Inferior parietal cortex (tissue), 1 donor: ENCODE measurements around the gene EED.
"Not testable (repeated sequence)": the region's sequence is repeated elsewhere in the genome, so short reads cannot be mapped to it uniquely, and the experiment has no call there.

Source experiments
- DNase-seq: peaks from one replicate; pipeline ENCODE4 v3.0.0-alpha.2; 2016; ENCODE audit errors: extremely low spot score

Gene EED

DNA sequence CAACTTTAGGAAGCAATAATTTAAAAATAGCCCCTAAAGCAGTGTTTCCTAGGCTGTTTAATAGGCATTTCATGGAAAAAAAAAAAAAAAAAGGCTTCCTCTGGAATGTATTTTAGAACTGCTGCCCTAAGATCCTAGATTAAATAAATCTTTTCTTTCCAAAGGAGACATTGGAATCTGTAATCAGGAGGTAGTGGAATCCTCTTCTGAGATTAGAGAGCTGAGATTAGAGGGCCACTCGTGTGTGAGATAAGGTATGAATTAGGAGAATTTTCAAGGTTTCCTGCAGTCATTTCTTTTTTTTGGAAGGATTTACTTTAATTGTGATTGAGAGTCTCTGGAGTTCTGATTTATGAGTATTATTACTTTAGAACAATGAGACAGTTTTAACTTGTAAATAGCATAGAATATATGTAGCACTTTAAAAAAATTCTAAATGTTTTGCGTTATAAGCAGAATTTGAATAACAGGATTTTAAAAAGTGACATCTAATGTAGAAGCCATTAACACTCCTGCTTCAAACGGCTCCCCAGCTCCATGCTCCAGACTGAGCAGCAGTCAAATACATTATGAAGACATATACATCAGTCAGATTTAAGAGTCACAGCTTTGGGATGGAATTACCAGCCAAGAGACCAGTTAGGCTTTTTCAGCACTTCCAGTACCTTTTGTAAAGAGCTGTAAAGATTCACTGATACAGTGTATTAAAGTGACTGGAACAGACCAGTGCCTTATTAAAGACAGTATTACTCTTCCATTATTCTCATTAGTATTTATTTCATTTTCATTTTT lies 5.0 kb downstream of the EED start:
- no peak for DNase-seq

GRCh38 chr11:86251345-86251744 lies 6.8 kb downstream of the EED start:
- DNase-seq = no peak

GRCh38 chr11:86255896-86256295 lies 11.3 kb downstream of the EED start:
- DNase-seq = no peak

DNA sequence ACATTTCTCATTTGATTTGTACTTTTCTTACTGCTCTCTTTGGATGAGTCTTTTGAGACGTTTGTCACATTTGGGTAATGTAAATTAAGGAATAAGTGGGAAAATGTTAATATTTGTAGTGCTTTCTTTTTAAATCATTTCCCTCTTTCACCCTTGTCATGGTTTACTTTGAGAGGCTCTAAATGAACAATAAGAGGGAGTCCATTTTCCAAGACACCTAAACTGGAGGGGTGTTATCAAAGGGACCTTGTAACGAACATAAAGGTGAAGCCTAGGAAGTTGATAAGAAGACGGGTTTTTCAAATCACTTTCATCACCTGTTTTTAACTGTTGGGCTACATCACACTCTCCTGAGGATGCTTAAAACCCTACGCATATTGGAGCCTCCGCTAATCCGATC lies 12.1 kb downstream of the EED start:
- no peak for DNase-seq

GRCh38 chr11:86257446-86257845 lies 12.9 kb downstream of the EED start:
- no peak for DNase-seq

- no peak for DNase-seq
These were observed 15.2 kb downstream of the EED start for GRCh38 chr11:86259730-86260129.

DNA sequence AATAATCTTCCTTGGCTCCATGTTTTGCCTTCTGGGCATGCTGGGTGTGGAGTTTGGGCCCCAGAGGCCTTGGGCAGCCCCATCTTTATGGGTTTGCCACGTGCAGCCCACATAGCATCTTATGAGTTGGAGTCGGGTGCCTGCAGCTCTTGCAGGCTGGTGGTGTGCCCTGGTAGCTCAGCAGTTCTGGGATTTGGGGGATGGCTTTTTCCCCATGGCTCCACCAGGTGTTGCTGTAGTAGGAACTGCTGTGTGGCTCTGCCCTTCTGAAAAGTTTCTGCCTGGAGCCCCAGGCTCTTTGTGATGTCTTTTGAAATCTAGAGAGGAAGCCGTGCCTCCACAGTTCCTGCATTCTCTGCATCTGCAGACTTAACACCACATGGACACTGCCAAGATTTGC lies 16.8 kb downstream of the EED start:
- no peak for DNase-seq

GRCh38 chr11:86262387-86262786 lies 17.8 kb downstream of the EED start:
- DNase-seq = no peak

DNA sequence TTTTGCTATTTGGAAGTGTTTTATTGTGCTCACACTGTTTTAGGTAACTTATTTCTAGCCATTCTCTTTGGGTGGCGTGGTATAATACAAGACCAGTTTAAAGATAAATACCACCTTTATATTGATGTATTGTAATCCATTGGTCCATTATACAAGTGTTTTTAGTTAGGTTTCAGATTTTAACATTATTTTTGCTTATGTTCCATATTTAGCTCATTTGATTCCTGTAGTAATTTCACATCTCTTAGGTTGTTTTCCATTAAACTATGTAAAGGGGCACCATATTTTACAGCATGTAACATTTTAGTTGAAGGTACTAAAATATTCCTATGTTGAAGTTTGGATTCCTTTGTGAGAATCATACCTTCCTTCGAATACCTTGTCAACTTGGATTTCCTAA lies 20.1 kb downstream of the EED start:
- DNase-seq = no peak

DNA sequence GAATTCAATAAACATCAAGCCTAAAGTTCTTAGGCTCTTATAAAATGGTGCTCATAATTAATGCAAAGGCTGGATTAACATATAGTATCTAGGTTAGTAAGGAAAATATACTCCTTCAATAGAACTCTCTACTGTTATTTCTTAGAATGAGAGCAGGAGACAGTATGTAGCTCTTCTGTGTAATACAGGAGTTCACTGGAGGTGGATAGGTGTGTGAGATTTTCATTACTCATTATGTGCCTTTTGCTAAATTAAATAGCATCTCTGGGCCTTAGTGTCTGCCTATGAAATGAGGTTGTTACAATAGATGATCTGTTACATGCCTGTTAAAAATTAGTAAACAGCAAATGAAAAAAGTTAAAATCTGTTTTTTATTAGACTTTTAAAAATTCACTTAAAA lies 20.6 kb downstream of the EED start:
- no peak for DNase-seq

DNA sequence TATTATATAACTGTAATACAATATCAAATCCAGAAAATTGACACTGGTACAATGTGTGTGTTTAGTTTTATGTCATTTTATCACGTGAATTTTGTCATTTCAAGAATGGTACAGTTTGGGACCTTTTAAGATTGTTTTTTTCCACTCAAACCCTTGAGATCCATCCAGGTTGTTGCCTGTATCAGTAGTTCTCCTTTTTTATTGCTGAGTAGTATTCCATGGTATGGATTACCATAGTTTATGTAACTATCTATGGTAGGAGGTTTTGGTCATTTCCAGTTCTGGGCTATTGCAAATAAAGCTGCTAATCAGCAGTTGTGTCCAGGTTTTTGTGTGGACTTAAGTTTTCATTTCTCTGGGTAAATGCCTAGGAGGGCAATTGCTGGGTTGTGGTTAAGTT lies 25.1 kb downstream of the EED start:
- DNase-seq = no peak

DNA sequence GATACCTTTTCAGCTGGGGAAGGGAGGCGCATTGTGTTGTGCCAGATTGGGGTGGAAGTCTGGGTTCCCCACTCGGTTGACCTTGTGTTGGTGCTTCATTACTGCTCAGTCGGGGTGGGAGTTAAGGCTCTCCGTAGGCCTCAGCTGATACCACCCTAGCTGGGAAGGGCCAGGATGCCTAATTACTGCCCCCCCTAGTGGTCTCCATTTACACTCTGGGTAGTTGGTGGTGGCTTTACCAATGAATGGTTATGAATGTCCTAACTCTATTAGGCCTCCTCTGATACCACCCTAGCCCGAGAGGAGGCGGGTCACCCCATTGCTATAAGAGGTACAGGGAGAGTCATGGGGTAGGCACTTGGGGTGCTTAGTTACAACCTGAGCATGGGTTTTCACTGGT lies 29.9 kb downstream of the EED start:
- no peak for DNase-seq

DNA sequence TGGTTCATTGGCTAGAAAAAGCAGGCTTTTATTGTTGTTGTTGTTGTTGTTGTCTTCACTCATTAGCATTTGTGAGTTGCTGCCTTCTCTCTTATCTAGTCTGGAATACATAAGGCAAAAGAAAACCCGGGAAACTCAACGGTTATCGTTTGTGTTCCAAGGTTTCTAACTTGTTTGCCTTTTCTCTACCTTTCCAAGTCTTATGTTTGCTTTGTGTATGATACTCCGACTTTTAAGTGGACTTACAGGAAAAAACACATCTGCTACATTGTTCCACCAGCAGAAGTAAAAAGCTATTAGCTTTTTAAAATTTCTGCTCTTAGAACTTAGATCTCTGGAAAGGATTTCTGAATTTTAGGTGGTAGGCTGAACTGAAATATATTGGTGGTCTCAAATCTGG lies 30.4 kb downstream of the EED start:
- DNase-seq = no peak

GRCh38 chr11:86275493-86276370 lies 31.2 kb downstream of the EED start:
- DNase-seq = no peak

GRCh38 chr11:86277741-86278140 lies 33.2 kb downstream of the EED start:
- DNase-seq = no peak

DNA sequence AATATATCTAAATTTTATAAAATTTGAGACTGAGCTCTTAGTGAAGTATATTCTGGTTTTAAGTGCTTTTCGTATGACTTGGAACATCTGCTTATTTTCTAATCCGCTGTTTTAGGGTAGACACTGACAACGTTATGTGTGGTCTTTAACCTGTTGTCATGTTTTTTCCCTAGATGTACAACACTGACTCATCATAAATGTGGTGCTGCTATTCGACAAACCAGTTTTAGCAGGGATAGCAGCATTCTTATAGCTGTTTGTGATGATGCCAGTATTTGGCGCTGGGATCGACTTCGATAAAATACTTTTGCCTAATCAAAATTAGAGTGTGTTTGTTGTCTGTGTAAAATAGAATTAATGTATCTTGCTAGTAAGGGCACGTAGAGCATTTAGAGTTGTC lies 33.7 kb downstream of the EED start:
- DNase-seq = no peak

- no peak for DNase-seq
These were observed 35.2 kb downstream of the EED start for GRCh38 chr11:86279747-86280146.

DNA sequence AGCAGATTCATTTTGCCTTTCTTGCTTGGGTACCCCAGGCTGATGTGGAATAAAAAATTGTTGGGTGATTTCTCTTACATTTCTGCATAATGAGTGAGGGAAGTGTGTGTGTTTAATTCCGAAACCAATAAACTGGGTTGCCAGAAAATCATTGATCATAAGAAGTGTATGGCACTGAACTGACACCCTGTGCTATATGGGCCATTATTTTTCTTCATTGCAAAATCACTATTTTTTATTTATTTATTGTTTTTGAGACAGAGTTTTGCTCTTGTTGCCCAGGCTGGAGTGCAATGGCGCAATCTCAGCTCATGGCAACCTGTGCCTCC lies 42.9 kb downstream of the EED start:
- DNase-seq = no peak

GRCh38 chr11:86288776-86289507 lies 44.4 kb downstream of the EED start:
- DNase-seq = no peak

- DNase-seq = not testable (repeated sequence)
These were observed 45.1 kb downstream of the EED start for GRCh38 chr11:86289508-86290280.

DNA sequence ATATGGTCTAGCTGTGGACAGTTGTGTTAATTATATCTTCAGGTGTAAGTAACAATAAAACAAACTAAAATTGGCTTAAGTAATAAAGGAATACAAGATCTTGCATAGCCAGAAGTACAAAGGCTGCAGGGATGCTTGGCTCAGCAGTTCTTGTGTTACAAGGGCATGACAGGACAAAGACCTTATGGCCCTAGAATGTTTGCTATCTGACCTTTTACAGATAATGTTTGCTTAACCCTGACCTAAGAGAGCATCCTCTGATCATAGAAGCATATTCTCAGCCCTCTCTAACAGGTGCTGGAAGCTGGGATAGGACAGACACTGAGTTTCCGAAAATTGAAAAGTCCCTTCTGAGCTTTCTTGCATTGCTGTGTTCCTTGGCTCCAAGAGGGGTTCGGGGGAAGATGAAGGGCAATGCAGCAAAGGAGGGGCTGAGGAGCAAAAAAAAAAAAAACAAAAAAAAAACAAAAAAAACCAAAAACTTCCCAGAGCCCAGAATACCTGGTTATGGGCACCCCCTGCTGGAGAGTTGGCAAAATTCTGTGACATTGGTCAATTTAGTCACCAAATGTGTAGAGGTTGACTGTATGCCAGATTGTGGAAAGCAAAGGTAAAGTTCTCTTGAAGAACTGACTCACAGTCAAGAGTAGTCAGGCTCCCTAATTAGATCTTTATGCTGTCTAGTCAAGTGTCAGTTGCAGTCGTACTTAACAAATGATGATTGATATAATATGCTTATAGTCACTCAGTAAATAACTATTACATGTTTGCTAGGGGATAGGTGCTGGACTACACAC lies 47.1 kb downstream of the EED start:
- peak; percentile 72 for DNase-seq
